NCI-H187 treated with DMSO at 0.1 percent for 48 hours (cell line): ENCODE data around the gene ATP6V1F.

Experiments
- DNase-seq: peaks from one replicate; lab custom pipeline; 2025; lab: John Stamatoyannopoulos, UW

ATP6V1F gene

DNA sequence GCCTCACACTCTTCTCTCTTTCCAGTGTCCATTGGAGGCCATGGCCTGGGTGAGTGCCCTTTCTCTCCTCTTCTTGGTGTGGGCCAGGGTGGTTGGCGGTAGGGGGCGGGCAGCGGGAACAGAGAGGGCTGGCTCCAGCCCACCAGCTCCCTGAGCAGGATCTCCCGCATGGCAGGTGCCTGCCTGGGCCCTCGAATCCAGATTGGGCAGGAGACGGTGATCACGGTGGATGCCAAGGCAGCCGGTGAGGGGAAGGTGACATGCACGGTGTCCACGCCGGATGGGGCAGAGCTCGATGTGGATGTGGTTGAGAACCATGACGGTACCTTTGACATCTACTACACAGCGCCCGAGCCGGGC lies 13.5 kb upstream of the ATP6V1F start:
- DNase-seq: no peak

DNA sequence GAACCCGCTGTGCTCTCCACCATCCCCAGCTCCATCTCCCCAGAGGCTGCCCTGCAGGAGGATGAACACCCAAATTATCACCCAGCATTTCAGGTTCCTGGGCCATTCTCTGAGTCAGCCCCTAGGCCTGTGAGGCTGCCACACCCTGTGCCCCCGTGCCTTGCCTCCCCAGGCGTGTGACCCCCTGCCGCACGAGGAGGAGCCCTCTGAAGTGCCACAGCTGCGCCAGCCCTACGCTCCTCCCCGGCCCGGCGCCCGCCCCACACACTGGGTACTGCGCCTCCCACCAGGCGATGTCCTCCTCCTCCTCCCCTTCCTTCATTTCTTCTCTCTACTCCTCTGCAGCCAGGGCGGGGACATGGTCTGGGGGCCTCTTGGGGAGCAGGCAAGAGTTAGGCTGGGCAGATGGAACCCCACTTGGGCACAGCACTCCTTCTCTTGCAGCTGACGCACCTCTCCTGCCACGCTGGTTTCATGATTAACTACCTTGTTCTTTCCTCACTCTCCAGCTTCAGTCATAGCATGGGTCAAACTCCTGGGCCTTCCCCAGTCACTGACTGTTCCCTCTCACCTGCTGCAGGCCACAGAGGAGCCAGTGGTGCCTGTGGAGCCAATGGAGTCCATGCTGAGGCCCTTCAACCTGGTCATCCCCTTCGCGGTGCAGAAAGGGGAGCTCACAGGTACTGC lies 12.7 kb upstream of the ATP6V1F start:
- no peak for DNase-seq

DNA sequence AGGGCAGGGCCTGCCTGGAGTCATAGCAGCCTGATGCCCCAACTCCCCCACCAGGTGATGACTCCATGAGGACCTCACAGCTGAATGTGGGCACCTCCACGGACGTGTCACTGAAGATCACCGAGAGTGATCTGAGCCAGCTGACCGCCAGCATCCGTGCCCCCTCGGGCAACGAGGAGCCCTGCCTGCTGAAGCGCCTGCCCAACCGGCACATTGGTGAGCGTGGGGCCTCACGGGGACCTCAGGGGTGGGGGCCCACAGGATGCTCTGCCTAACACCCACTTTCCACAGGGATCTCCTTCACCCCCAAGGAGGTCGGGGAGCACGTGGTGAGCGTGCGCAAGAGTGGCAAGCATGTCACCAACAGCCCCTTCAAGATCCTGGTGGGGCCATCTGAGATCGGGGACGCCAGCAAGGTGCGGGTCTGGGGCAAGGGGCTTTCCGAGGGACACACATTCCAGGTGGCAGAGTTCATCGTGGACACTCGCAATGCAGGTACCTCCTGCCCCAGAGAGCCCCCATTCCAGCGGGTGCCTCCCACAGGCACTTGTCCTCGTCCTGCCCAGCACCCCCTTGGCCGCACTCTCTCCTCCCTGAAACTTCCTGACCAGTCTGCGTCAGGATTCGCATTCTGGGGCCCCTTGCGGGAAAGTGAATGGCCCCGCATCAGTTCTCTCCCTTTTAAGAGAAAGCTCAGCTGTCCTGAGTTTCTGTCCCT lies 10.0 kb upstream of the ATP6V1F start:
- no peak for DNase-seq

DNA sequence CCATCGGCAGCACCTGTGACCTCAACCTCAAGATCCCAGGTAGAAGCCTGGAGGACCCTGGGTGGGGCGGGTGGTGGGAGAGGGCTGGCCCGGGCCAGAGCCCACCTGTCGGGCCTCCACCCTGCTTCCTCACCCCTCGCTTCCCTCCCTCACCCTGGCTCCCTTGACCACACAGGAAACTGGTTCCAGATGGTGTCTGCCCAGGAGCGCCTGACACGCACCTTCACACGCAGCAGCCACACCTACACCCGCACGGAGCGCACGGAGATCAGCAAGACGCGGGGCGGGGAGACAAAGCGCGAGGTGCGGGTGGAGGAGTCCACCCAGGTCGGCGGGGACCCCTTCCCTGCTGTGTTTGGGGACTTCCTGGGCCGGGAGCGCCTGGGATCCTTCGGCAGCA lies 8.9 kb upstream of the ATP6V1F start:
- no peak for DNase-seq

DNA sequence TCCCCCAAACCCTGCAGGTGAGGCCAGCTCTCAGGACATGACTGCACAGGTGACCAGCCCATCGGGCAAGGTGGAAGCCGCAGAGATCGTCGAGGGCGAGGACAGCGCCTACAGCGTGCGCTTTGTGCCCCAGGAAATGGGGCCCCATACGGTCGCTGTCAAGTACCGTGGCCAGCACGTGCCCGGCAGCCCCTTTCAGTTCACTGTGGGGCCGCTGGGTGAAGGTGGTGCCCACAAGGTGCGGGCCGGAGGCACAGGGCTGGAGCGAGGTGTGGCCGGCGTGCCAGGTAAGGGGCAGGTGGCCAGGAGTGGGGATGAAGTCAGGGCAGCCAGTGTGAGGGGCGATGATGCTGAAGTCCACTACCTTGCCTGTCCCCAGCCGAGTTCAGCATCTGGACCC lies 8.3 kb upstream of the ATP6V1F start:
- no peak for DNase-seq

DNA sequence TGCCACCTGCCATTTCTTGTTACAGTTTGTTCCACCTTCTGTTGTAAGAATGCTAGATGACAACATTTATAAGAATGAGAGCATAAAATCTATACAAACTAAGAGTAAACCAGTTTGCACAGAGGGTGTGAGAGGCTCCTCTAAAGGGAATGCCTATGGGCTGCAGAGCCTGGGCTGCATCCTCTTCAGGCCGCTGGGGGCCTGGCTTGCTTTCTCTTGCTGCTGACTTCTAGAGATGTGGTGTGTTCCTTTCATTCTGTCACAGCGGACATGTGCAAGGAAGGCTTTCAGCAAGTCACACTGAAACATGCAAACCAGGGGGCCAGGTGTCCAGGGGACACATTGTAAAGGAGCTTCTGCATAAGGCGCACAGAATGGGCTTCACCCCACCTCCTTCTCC lies 7.1 kb upstream of the ATP6V1F start:
- DNase-seq: no peak

DNA sequence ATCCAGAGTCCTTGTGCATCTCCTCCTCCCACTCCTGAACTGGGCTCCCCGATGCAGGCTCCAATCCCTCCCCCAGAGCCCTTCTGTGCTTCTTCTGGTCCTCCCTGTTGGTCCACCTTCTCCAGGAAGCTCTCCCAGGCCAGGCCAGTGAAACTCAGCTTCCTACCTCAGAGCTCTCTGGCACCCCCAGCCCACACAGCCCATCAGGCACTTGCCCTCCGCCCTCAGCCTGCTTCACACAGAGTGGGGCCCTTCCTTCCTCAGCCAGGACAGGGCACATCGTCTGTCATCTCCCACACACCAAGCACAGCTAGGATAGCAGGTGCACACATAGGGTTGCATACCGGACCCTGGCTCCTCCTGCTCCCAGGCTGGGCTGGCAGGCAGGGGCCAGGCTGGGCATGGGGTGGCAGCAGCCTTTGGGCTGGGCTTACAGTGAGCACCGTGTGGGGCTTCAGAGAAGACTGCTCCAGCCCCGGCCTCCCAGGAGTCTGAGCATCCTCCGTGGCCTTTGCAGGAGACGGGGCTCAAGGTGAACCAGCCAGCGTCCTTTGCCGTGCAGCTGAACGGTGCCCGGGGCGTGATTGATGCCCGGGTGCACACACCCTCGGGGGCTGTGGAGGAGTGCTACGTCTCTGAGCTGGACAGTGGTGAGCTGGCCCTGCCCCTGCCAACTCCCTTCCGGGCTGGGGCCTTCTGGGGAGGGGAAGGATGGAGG lies 6.5 kb upstream of the ATP6V1F start:
- DNase-seq: no peak

DNA sequence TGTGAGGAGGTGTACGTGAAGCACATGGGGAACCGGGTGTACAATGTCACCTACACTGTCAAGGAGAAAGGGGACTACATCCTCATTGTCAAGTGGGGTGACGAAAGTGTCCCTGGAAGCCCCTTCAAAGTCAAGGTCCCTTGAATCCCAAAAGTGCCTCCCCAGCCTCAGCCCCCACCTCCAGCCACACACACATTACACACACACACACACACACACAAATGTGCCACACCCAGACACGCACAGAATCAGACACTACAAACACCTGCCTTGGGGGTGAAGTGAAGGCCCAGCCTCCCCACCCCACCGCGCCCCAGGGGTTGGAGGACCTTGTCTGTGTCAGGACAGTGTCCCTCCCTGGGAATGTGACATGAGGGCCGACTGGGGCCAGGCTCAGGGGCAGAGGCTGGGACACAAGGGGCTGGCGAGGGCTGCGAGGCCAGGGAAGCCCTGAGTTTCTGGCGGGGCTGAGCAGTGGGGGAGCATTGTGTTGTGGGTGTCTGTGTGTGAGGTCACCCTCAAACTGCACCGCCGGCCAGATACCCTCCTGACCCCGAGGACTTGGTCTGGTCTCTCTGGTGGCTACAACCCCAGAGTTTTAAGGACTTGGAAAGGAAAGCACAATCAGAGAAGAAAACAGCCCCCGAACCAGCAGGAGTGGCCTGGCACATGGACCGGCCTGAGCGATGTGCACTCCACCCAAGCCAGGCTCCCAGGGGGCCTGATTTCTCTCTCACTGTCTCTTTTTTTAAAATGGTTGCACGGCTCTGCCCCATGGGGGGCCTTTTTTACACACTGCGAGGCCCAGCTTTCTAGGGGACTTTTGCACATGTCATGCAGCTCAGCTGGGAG lies 4.0 kb upstream of the ATP6V1F start:
- DNase-seq: no peak

DNA sequence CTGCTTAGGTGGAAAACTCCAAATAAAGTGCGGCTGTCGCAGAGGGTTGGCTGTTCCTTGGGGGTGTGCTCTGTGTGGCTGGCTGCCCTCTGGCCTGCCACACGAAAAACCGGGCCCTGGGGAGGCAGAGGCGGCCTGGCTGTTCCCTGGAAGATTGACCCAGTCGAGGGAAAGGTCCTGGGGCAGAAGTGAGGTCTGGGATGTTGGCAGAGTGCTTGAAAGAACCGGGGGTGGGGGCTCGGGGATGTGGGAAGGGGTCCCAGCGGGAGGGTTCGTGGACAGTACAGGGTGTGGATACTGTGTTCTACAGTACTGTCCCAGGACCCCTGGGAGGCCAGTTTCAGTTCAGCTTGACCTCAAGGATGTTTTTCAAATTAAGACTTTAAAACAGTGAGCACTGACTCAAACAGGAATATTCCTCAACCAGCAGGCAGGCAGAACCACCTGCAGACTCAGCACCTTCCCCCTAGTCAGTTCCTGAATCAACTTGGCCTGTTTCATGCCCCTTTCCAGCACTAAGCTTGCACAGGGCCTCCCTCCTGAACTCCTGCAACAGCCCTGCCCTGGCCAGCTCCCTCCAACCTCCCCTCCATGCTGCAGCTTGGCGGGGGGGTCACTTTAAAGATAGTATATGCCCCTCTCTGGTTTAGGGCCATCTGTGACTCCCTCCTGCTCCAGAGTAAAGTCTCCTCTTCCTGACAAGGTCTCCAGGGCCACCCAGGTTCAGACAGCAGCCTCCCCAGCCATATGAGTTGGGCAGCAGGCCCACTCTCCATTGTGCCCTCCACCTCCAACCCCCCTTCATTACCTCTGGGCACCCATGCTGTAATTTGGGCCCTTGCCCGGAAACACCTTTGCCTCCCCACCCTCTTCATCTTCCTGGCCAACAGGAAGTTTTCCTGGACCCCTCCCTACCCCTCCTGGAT lies 3.2 kb upstream of the ATP6V1F start:
- DNase-seq: no peak

DNA sequence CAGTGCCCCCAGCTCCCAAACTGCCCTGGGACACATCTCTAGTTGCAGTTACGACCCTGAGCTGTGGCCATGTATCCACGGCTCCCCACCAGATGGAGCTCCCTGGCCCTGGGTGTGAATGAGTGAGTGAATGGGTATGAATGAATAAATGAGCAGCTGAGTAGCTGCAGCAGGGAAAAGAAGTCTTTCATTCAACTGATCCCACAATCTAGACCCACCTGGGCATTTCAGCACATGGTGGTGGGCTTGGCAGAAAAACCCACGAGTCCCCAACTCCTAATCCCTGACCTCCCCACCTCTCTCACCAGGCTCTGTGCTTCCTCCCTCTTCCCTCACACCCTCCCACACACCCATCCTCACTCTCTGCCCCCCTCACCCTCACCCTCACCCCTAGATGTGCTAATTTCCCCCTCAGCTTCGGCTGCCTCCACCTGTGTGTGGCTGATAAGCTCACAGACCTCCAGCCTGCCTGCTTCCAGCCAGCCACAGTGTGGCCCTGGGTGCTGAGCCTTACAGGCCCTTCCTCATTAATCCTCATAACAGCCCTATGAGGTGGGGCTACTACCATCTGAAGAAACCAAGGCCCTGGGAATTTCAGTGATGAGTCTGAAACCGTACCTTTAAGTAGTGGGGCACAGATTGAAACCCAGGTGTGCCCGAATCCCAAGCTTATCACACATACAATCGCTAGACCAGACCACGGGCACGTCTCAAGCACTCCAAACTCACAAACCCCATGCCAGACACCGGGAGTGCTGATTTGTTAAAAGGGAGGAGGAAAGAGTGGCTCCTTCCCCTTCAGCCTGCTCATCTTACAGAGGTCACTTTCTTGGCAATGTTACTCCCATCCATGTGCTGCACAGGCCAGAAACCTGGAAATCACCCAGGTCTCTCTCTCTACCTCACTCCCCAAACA lies 2.2 kb upstream of the ATP6V1F start:
- DNase-seq: no peak

DNA sequence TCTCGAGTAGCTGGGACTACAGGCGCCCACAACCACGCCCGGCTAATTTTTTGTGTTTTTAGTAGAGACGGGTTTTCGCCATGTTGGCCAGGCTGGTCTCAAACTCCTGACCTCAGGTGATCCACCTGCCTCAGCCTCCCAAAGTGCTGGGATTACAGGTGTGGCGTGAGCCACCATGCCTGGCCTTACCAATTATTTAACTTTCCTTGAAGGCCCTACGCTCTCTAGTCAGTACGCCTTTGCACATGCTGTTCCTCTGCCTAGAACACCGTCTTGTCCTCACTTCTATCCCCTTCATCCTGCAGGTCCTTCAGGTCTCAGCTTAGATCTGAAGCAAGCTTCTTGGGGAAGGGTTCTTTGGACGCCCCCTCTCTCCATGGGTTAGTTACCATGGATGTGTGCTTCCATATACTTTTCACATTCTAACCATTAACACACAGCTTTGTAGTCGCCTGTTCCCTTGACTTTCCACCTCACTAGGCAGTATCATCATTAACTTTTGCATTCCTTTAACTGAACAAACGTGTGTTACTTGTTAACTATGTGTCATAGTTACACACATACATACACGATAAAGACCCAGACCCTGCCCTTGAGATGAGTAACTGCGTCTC lies 592 bp upstream of the ATP6V1F start:
- no peak for DNase-seq

DNA sequence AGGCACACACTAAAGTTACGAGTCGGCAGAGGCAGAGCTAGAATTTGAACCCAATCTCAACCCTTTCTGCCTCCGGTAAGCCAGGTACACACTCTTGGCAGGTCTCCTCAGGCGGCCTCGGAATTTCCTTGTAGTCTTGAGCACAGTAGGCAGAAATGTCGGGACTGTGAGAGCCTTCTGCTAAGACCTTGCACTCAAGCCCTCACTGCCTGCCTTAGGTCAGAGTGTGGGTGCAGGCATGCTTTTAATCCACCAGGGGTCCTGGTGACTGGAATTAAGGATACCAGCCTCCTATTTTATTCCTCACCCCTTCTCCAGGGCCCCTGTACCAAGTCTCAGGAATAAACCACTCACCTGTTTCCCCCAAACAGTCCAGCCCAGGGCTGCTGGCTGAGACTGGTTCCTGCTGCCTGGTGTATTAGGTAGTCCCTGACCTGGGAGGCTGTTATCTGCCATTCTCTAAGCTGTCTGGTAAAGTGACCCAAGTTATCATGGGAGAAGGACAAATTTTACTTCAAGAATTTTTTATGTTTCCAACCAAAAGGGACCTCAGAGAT lies 855 bp downstream of the ATP6V1F start:
- no peak for DNase-seq

DNA sequence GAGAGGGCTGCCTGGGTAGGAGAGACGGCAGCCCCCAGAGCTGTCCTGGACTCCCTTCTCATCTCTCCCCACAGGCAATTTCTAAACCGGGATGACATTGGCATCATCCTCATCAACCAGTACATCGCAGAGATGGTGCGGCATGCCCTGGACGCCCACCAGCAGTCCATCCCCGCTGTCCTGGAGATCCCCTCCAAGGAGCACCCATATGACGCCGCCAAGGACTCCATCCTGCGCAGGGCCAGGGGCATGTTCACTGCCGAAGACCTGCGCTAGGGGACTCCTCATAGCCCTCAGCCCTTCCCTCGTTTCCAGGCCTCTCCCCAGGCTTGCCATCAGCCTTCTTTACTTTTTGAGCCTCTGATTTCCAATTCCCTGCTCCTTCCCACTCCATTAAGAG lies 2.6 kb downstream of the ATP6V1F start:
- no peak for DNase-seq

DNA sequence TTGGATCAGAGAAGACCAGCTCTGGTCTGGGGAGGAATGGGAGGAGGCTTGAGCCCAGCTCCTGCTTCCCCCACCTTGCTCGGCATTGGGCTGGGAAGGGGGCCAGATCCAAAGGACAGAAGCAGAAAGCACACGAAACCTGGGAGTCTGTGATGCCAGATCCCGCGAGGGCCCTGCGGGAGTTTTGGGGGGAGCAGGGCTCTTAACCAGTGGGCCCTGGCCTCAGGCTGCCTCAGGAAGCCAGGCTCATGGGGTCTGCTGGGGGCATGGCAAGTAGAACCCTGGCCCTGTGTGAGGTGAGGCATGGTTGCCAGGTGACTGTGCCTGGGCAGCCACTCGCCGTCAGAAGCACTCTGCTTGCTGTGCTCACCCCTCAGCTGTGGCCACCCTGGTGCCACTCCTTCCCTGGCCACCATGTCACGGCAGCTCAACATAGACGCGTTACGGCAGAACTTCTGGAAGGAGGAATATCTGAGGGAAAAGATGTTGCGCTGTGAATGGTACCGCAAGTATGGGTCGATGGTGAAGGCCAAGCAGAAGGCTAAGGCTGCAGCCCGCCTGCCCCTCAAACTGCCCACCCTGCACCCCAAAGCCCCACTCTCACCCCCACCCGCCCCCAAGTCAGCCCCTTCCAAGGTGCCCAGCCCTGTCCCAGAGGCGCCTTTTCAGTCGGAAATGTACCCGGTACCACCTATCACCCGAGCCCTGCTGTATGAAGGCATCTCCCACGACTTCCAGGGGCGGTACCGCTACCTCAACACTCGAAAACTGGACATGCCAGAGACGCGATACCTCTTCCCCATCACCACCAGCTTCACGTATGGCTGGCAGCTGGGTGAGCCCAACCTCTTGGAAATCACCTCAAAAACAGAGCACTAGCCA lies 3.6 kb downstream of the ATP6V1F start:
- DNase-seq: no peak

DNA sequence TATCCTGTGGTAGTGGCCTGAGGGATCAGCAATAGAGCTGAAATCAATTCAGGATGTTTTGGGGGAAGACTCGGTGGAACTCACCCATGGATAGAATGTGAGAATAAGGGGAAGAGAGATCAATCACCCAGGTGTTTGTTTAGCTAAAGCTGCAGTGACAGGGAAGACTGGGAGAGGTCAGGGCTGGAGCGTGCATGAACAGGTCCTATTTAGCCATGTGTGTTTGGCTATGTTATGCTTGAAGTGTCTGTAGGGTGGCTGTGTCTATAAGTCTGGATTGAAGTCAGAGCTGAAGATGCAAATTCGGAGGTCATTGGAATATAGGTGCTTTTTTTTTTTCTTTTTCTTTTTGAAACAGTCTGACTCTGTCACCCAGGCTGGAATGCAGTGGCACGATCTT lies 4.6 kb downstream of the ATP6V1F start:
- DNase-seq: no peak

DNA sequence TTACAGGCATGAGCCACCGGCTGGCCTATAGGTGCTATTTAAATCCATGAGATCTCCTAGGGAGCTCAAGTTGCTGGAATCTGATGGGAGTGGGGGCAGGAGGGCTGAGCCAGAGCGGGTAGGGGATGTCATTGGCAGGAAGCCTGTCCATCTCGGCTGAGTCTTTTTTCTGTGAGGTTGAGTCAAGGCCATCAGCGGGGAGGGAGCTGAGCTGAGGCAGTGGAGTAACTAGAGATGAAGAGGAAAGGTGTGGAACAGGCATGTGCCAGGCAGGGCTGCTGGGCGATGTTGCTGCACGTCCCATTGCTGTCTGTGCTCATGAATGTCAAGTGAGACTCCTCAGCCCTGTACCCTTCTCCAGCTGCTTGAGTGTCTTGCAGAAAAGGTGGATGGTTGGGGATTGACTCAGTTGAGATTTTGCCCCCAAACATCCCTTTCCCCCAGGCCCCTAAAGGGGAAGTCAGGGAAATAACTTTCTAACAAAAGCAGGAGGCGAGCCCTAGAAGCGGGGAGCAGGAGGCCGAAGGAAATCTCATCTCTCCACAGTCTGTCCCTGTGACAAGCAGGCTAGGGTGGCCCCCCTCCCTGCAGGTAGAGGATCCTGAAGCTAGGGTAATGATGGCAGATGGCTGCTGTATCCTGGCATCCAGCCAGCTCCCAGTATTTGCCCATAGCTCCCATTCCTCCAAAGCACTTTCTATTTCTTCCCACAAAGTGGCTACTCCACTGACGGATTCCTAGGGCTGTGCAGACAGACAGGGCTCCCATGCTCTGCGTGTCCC lies 5.4 kb downstream of the ATP6V1F start:
- DNase-seq: peak; percentile 83

DNA sequence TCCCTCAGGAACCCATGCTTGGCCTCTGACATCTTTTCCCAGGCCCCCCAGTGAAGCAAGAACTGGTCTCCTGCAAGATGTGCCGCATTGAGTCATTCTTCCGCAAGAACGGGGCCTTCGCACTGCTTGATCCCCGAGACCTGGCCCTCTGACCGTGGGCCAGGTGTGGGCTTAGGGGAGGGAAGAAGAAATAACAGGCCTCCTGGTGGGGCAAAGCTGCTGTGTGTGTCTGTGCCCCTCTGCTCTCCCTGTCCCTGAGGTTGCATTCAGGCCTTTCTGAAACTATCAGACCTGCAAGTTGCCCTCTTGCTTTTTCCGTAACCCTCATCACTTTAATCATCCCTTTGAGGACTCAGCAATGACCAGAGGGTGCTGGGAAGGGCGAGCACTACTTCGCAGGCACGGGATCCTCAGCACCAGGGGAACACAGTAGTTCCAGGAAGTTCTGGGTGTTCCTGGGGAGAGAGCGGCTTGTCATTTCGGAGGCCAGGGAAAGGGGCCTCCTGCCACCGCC lies 6.0 kb downstream of the ATP6V1F start:
- DNase-seq: no peak
